ENCODE measurements around the gene SAMD10. TPM values are rescaled to one million over a fixed set of nuclear protein-coding genes. Genes with fewer than 3 reads are reported as not detected.
A peak's percentile ranks its signal among the peaks of the same experiment; 100 is the strongest.

The SAMD10 gene
- total and polyA plus RNA-seq, 10 of the 15 experiments (the other 5 are each of a cell fraction or from before 2014, with no cell fraction given): 1.3 to 51.4 (median 17.9) TPM

GRCh38 chr20:63952769-63953168, 26.7 kb downstream of the SAMD10 start:
- SMC1A ChIA-PET (ENCODE audit: uncharacterized antibody, unreplicated experiment): no interaction called here
- POLR2A ChIA-PET: no interaction called here
- H4K20me1 ChIP-seq (ENCODE audit: control insufficient read depth, insufficient read depth): peaks cover 7% of the 10 kb centered on the region
- no peak overlapping the region for H3K4me3 ChIP-seq
- RAD21 ChIA-PET (ENCODE audit: unreplicated experiment): interaction anchor here (1.3 kb wide), 1 partner anchor 88 kb away, joined by 3 read pairs; the partner anchor contains the start of gene TPD52L2
- no peak overlapping the region for H2AFZ ChIP-seq (ENCODE audit: control insufficient read depth, low read depth, low read length)
- CTCF ChIA-PET: interaction anchor here (1.6 kb wide), 1 partner anchor 105 kb away, joined by 4 read pairs; no protein-coding TSS in a partner anchor
- no peak overlapping the region for H3K27ac ChIP-seq (ENCODE audit: control insufficient read depth, insufficient read depth)
- no peak overlapping the region for H3K9ac ChIP-seq (ENCODE audit: control insufficient read depth, insufficient read depth, low read length)
- H3K27me3 ChIP-seq (replicated peaks in 1 of 2; ENCODE audit: control insufficient read depth in 2 of 2, insufficient read depth in 2 of 2, low read length in 1 of 2): no peaks in the 10 kb centered on the region
- BruUV-seq (replicated peaks): no TSS peak
- no peak for ATAC-seq
- intact Hi-C loops (cut with micrococcal nuclease; ENCODE audit: unreplicated experiment): no loop called here
- in situ Hi-C loops (cut with MboI): no loop called here
- no peaks in the 10 kb centered on the region; a peak in 2 of 4 replicates for H3K36me3 ChIP-seq (ENCODE audit: control insufficient read depth in 2 of 2, insufficient read depth in 2 of 2, low read length in 1 of 2)
- FAIRE-seq: no peak
- no peak for TF ChIP-seq TBL1XR1 (IDR thresholded peaks at IDR 0.05; ENCODE audit: low read depth, low read length)
- TF ChIP-seq YY1 (IDR thresholded peaks at IDR 0.05; ENCODE audit: low read depth, low read length): no peak
- no peak for TF ChIP-seq SMAD1 (IDR thresholded peaks at IDR 0.05; ENCODE audit: low read depth, partially characterized antibody)
- no peak for TF ChIP-seq MYB (IDR thresholded peaks at IDR 0.05; ENCODE audit: borderline replicate concordance, low read depth, low read length)
- H3K79me2 ChIP-seq (ENCODE audit: control insufficient read depth, insufficient read depth, low read length): peaks cover 50% of the 10 kb centered on the region
- peaks cover 27% of the 10 kb centered on the region for H3K4me1 ChIP-seq (ENCODE audit: control insufficient read depth, insufficient read depth, low read length)
- peak overlapping the region; percentile 44; the same call in 1 of the 2 replicates for H3K4me2 ChIP-seq (ENCODE audit: control insufficient read depth, insufficient read depth)
- no peaks in the 10 kb centered on the region for H3K9me3 ChIP-seq (replicated peaks; ENCODE audit: control insufficient read depth, insufficient read depth, low read length)
- 87% methylated on average over 14 of the region's 14 CpGs for WGBS (ENCODE audit: insufficient coverage, insufficient replicate concordance, low lambda C conversion rate, missing lambda C conversion rate)
- no peak for DNase-seq (ENCODE audit: low read depth, low spot score)

DNA sequence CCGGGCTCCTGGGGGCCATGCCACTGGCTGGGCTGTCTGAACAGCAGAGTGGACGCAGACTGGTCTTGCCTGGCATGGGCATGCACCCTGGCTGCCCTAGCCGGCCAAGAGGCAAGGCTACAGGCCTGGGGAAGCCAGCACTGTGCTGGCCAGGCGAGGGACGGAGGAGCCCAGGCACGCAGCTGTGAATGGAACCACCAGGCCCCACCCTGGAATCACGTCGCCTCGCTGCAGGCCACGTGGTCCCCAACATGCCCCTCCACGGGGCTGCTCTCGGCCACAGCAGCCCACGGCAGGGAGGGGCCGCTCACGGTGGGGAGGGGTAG, 27.3 kb downstream of the SAMD10 start:
- ChIA-PET POLR2A (no interaction called here), RAD21 (ENCODE audit: unreplicated experiment) (no interaction called here), SMC1A (ENCODE audit: uncharacterized antibody, unreplicated experiment) (no interaction called here), CTCF (no interaction called here)
- Histone ChIP-seq H3K79me2 (ENCODE audit: control insufficient read depth, insufficient read depth, low read length) (peaks cover 55% of the 10 kb centered on the region), H2AFZ (ENCODE audit: control insufficient read depth, low read depth, low read length) (no peak overlapping the region), H4K20me1 (ENCODE audit: control insufficient read depth, insufficient read depth) (peaks cover 7% of the 10 kb centered on the region), H3K4me2 (ENCODE audit: control insufficient read depth, insufficient read depth) (peak overlapping the region; percentile 44; the same call in 1 of the 2 replicates), H3K27me3 (replicated peaks in 1 of 2; ENCODE audit: control insufficient read depth in 2 of 2, insufficient read depth in 2 of 2, low read length in 1 of 2) (no peaks in the 10 kb centered on the region), H3K4me3 (no peak overlapping the region), H3K4me1 (ENCODE audit: control insufficient read depth, insufficient read depth, low read length) (peaks cover 28% of the 10 kb centered on the region), H3K36me3 (ENCODE audit: control insufficient read depth in 2 of 2, insufficient read depth in 2 of 2, low read length in 1 of 2) (no peaks in the 10 kb centered on the region; a peak in 2 of 4 replicates), H3K27ac (ENCODE audit: control insufficient read depth, insufficient read depth) (no peak overlapping the region), H3K9ac (ENCODE audit: control insufficient read depth, insufficient read depth, low read length) (no peak overlapping the region), H3K9me3 (replicated peaks; ENCODE audit: control insufficient read depth, insufficient read depth, low read length) (no peaks in the 10 kb centered on the region)
- intact Hi-C loops (cut with micrococcal nuclease; ENCODE audit: unreplicated experiment): no loop called here
- WGBS (ENCODE audit: insufficient coverage, insufficient replicate concordance, low lambda C conversion rate, missing lambda C conversion rate): 86% methylated on average over 15 of the region's 15 CpGs
- ATAC-seq (no peak), DNase-seq (ENCODE audit: low read depth, low spot score) (no peak), FAIRE-seq (no peak)
- BruUV-seq (replicated peaks): no TSS peak
- in situ Hi-C loops (cut with MboI): no loop called here
- TF ChIP-seq NBN (IDR thresholded peaks at IDR 0.05) (no peak), BMI1 (IDR thresholded peaks at IDR 0.05; ENCODE audit: borderline replicate concordance) (no peak), POLR2AphosphoS2 (IDR thresholded peaks at IDR 0.05; ENCODE audit: low read depth, low read length) (no peak), ESRRA (IDR thresholded peaks at IDR 0.05; ENCODE audit: low read length) (no peak), RAD51 (IDR thresholded peaks at IDR 0.05) (no peak), EP300 (IDR thresholded peaks at IDR 0.05; ENCODE audit: borderline replicate concordance in 1 of 2, control insufficient read depth in 1 of 2, low read depth in 2 of 2, low read length in 2 of 2) (no peak), RFX5 (IDR thresholded peaks at IDR 0.05; ENCODE audit: low read depth, low read length) (no peak)
- TF ChIP-seq, protein P1, sequence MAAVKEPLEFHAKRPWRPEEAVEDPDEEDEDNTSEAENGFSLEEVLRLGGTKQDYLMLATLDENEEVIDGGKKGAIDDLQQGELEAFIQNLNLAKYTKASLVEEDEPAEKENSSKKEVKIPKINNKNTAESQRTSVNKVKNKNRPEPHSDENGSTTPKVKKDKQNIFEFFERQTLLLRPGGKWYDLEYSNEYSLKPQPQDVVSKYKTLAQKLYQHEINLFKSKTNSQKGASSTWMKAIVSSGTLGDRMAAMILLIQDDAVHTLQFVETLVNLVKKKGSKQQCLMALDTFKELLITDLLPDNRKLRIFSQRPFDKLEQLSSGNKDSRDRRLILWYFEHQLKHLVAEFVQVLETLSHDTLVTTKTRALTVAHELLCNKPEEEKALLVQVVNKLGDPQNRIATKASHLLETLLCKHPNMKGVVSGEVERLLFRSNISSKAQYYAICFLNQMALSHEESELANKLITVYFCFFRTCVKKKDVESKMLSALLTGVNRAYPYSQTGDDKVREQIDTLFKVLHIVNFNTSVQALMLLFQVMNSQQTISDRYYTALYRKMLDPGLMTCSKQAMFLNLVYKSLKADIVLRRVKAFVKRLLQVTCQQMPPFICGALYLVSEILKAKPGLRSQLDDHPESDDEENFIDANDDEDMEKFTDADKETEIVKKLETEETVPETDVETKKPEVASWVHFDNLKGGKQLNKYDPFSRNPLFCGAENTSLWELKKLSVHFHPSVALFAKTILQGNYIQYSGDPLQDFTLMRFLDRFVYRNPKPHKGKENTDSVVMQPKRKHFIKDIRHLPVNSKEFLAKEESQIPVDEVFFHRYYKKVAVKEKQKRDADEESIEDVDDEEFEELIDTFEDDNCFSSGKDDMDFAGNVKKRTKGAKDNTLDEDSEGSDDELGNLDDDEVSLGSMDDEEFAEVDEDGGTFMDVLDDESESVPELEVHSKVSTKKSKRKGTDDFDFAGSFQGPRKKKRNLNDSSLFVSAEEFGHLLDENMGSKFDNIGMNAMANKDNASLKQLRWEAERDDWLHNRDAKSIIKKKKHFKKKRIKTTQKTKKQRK (IDR thresholded peaks at IDR 0.05; ENCODE audit: low read depth, low read length): no peak
- TF ChIP-seq, protein P2, sequence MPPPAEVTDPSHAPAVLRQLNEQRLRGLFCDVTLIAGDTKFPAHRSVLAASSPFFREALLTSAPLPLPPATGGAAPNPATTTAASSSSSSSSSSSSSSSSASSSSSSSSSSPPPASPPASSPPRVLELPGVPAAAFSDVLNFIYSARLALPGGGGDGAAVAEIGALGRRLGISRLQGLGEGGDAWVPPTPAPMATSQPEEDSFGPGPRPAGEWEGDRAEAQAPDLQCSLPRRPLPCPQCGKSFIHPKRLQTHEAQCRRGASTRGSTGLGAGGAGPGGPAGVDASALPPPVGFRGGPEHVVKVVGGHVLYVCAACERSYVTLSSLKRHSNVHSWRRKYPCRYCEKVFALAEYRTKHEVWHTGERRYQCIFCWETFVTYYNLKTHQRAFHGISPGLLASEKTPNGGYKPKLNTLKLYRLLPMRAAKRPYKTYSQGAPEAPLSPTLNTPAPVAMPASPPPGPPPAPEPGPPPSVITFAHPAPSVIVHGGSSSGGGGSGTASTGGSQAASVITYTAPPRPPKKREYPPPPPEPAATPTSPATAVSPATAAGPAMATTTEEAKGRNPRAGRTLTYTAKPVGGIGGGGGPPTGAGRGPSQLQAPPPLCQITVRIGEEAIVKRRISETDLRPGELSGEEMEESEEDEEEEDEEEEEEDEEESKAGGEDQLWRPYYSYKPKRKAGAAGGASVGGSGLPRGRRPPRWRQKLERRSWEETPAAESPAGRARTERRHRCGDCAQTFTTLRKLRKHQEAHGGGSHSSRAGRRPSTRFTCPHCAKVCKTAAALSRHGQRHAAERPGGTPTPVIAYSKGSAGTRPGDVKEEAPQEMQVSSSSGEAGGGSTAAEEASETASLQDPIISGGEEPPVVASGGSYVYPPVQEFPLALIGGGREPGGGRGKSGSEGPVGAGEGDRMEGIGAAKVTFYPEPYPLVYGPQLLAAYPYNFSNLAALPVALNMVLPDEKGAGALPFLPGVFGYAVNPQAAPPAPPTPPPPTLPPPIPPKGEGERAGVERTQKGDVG (CRISPR knock-in tag; IDR thresholded peaks at IDR 0.05): no peak

Data from GM12878 (cell line).